HepG2 (cell line): ENCODE measurements around the gene PFN4.

ENCODE experiments used
- TF ChIP-seq, protein P1 (sequence below): sonication (generic); formaldehyde crosslinking; IDR thresholded peaks from 2 replicates; pipeline ENCODE4 v1.5.0; 2020; ENCODE audit warnings: mild to moderate bottlenecking, missing genetic modification reagents, moderate library complexity
- TF ChIP-seq, protein P2 (sequence below): sonication (generic); formaldehyde crosslinking; conservative IDR thresholded peaks from 2 replicates; pipeline ENCODE4 v1.8.0; 2022; ENCODE audit warnings: low read depth, missing genetic modification reagents

DNA sequence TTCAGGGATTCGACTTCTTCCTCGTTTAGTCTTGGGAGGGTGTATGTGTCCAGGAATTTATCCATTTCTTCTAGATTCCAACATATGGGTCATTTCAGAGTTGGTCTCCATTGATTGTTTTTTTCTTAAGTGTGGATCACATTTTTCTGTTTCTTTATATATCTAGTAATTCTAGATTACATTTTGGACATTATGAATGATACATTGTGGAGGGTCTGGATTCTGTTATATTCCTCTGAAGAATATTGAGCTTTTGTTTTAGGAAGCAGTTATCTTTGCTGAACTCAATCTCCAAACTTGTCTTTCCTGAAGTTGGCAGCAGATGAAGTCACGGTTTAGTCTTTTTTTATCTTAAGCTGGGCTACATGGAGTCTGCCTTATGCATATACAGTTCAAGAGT, 9.4 kb upstream of the PFN4 start:
- TF ChIP-seq, protein P1, sequence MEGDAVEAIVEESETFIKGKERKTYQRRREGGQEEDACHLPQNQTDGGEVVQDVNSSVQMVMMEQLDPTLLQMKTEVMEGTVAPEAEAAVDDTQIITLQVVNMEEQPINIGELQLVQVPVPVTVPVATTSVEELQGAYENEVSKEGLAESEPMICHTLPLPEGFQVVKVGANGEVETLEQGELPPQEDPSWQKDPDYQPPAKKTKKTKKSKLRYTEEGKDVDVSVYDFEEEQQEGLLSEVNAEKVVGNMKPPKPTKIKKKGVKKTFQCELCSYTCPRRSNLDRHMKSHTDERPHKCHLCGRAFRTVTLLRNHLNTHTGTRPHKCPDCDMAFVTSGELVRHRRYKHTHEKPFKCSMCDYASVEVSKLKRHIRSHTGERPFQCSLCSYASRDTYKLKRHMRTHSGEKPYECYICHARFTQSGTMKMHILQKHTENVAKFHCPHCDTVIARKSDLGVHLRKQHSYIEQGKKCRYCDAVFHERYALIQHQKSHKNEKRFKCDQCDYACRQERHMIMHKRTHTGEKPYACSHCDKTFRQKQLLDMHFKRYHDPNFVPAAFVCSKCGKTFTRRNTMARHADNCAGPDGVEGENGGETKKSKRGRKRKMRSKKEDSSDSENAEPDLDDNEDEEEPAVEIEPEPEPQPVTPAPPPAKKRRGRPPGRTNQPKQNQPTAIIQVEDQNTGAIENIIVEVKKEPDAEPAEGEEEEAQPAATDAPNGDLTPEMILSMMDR (CRISPR knock-in tag): no peak
- TF ChIP-seq, protein P2, sequence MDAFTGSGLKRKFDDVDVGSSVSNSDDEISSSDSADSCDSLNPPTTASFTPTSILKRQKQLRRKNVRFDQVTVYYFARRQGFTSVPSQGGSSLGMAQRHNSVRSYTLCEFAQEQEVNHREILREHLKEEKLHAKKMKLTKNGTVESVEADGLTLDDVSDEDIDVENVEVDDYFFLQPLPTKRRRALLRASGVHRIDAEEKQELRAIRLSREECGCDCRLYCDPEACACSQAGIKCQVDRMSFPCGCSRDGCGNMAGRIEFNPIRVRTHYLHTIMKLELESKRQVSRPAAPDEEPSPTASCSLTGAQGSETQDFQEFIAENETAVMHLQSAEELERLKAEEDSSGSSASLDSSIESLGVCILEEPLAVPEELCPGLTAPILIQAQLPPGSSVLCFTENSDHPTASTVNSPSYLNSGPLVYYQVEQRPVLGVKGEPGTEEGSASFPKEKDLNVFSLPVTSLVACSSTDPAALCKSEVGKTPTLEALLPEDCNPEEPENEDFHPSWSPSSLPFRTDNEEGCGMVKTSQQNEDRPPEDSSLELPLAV (CRISPR knock-in tag): no peak
